ENCODE measurements around the gene FNDC3A. TPM values are rescaled to one million over a fixed set of nuclear protein-coding genes. Genes with fewer than 3 reads are reported as not detected.
A peak's percentile ranks its signal among the peaks of the same experiment; 100 is the strongest.

Gene FNDC3A
- total and polyA plus RNA-seq, 9 of the 15 experiments (the other 6 are each of a cell fraction or from before 2014, with no cell fraction given), result 4.1 to 22.0 (median 13.5) TPM

GRCh38 chr13:49021953-49022352 lies 46.2 kb downstream of the FNDC3A start (continued):
- TF ChIP-seq TEAD4 (IDR thresholded peaks at IDR 0.05; ENCODE audit: low read length), result no peak
- no peak for TF ChIP-seq TEAD4 (CRISPR knock-in tag; IDR thresholded peaks at IDR 0.05; ENCODE audit: borderline replicate concordance)
- TF ChIP-seq POLR3A (IDR thresholded peaks at IDR 0.05; ENCODE audit: borderline replicate concordance, extremely low read depth, insufficient read depth, insufficient read length), result no peak

- Histone ChIP-seq H3K27me3 (ENCODE audit: control insufficient read depth in 2 of 2, insufficient read depth in 2 of 2, low read length in 2 of 2) (no peaks in the 10 kb centered on the region), H3K27ac (ENCODE audit: extremely low read depth, low read depth, low read length) (no peak overlapping the region), H3K36me3 (ENCODE audit: control insufficient read depth, insufficient read depth, low read length) (no peaks in the 10 kb centered on the region), H3K79me2 (ENCODE audit: control insufficient read depth, insufficient read depth, low read length) (no peaks in the 10 kb centered on the region), H3K4me3 (no peak overlapping the region), H2AFZ (ENCODE audit: low read depth, low read length) (no peak overlapping the region), H4K20me1 (replicated peaks; ENCODE audit: control insufficient read depth, insufficient read depth, low read length) (no peaks in the 10 kb centered on the region), H3K9ac (ENCODE audit: insufficient read depth in 1 of 2, low read depth in 2 of 2, low read length in 2 of 2) (no peak overlapping the region), H3K4me2 (ENCODE audit: insufficient read depth, low read length) (no peak overlapping the region), H3K9me3 (replicated peaks; ENCODE audit: control insufficient read depth, insufficient read depth, low read depth, low read length) (no peaks in the 10 kb centered on the region), H3K4me1 (replicated peaks in 1 of 2; ENCODE audit: control insufficient read depth in 2 of 2, insufficient read depth in 2 of 2, low read length in 2 of 2) (no peaks in the 10 kb centered on the region), H3K9me1 (ENCODE audit: control insufficient read depth, insufficient read depth, low read length) (no peaks in the 10 kb centered on the region)
- 79% methylated on average over 2 of the region's 2 CpGs for WGBS (ENCODE audit: insufficient coverage, low coverage, missing lambda C conversion rate)
- ATAC-seq, result no peak
- TF ChIP-seq ZFP1 (CRISPR knock-in tag; IDR thresholded peaks at IDR 0.05) (no peak), MAFF (IDR thresholded peaks at IDR 0.05; ENCODE audit: low read length) (peak; percentile 3; the same call in 1 of the 2 replicates), C11orf30 (IDR thresholded peaks at IDR 0.05; ENCODE audit: low read depth) (peak; percentile 55; the same call in 1 of the 2 replicates), NFIX (CRISPR knock-in tag; IDR thresholded peaks at IDR 0.05; ENCODE audit: low read depth) (no peak), ZNF316 (IDR thresholded peaks at IDR 0.05) (peak; percentile 70), MXI1 (IDR thresholded peaks at IDR 0.05; ENCODE audit: low read depth, low read length) (no peak)
- ChIA-PET POLR2A (interaction anchor here (0.7 to 0.8 kb wide), 2 partner anchors 11 to 847 kb away, joined by 3 to 4 read pairs; no protein-coding TSS in a partner anchor), CTCF (ENCODE audit: low intra/inter-chr PET ratio) (no interaction called here)
- no TSS peak for BruUV-seq (replicated peaks)
- intact Hi-C loops (cut with micrococcal nuclease) (no loop called here), in situ Hi-C loops (cut with MboI) (no loop called here)
- no peak for DNase-seq (ENCODE audit: extremely low read depth in 1 of 4, low spot score in 3 of 4)
- FAIRE-seq, result no peak
These were observed 46.9 kb downstream of the FNDC3A start for GRCh38 chr13:49022472-49023144.
